ENCODE measurements around the gene BTAF1. TPM values are rescaled to one million over a fixed set of nuclear protein-coding genes. Genes with fewer than 3 reads are reported as not detected.
A peak's percentile ranks its signal among the peaks of the same experiment; 100 is the strongest.

The BTAF1 gene
- total RNA-seq, 1 experiment from 2014 or later, result 42.5 TPM

- Histone ChIP-seq H3K4me3 (replicated peaks in 1 of 2; ENCODE audit: low read depth in 1 of 2, low read length in 2 of 2) (peak overlapping the region in 1 of 2 experiments; percentile 12; a peak in 1 of 4 replicates), H4K20me1 (ENCODE audit: insufficient read depth) (no peaks in the 10 kb centered on the region), H3K27ac (ENCODE audit: low read depth, low read length) (no peak overlapping the region), H3K4me2 (ENCODE audit: low read length) (peak overlapping the region; percentile 66), H3K36me3 (ENCODE audit: control insufficient read depth in 1 of 2, insufficient read depth in 2 of 2, low read length in 2 of 2) (no peaks in the 10 kb centered on the region), H3K9me2 (ENCODE audit: insufficient read depth) (no peaks in the 10 kb centered on the region), H3K27me3 (ENCODE audit: insufficient read depth, low read length) (no peaks in the 10 kb centered on the region), H3K4me1 (ENCODE audit: control insufficient read depth in 1 of 2, insufficient read depth in 2 of 2, low read length in 2 of 2) (peaks cover 13 to 15% of the 10 kb centered on the region in 2 experiments), H2AFZ (ENCODE audit: low read depth, low read length, poor library complexity, severe bottlenecking) (peak overlapping the region; percentile 87), H3K79me2 (ENCODE audit: insufficient read depth, low read length) (no peaks in the 10 kb centered on the region), H3K9ac (ENCODE audit: low read length) (0 out of 2 replicates have a peak overlapping the region, but pooled peaks have one; percentile 21), H3K9me3 (ENCODE audit: control insufficient read depth in 1 of 2, insufficient read depth in 1 of 2, low read depth in 1 of 2, low read length in 2 of 2) (no peaks in the 10 kb centered on the region)
- BruUV-seq (replicated peaks), result no TSS peak
- ATAC-seq (peak; percentile 88), DNase-seq (ENCODE audit: low read depth, low spot score) (peak; percentile 42)
- TF ChIP-seq TCF7L2 (IDR thresholded peaks at IDR 0.05; ENCODE audit: borderline replicate concordance, extremely low read depth, insufficient read depth, insufficient read length) (peak; percentile 8), POLR2A (IDR thresholded peaks at IDR 0.05; ENCODE audit: borderline replicate concordance, extremely low read depth, insufficient read depth, insufficient read length) (no peak), EGR1 (IDR thresholded peaks at IDR 0.05; ENCODE audit: low read depth) (no peak), ATF3 (IDR thresholded peaks at IDR 0.05) (no peak), FOSL1 (IDR thresholded peaks at IDR 0.05; ENCODE audit: low read depth) (peak; percentile 95), YY1 (IDR thresholded peaks at IDR 0.05; ENCODE audit: extremely low read depth, insufficient replicate concordance, low read depth, low read length) (no peak), EZH2 (IDR thresholded peaks at IDR 0.05) (no peak), CTCF (IDR thresholded peaks at IDR 0.05 in 2 of 3, conservative IDR thresholded peaks at IDR 0.05 in 1 of 3; ENCODE audit: borderline replicate concordance in 1 of 3, insufficient read depth in 1 of 3, low read depth in 2 of 3, low read length in 2 of 3) (no peak), SP1 (IDR thresholded peaks at IDR 0.05; ENCODE audit: low read depth) (peak; percentile 46), RAD21 (IDR thresholded peaks at IDR 0.05; ENCODE audit: low read depth) (no peak), CEBPB (IDR thresholded peaks at IDR 0.05; ENCODE audit: low read depth) (peak; percentile 91), JUND (IDR thresholded peaks at IDR 0.05) (peak; percentile 88), MAX (IDR thresholded peaks at IDR 0.05) (peak; percentile 38; the same call in 1 of the 2 replicates), CBX3 (IDR thresholded peaks at IDR 0.05; ENCODE audit: low read depth) (peak; percentile 60; the same call in 1 of the 2 replicates), SRF (IDR thresholded peaks at IDR 0.05; ENCODE audit: low read depth) (0 out of 2 replicates have a peak, but pooled peaks have one; percentile 42)
- ChIA-PET POLR2A (no interaction called here), CTCF (no interaction called here), RAD21 (ENCODE audit: low non-redundant PET in 1 of 2, low total read pairs in 2 of 2, uncharacterized antibody in 2 of 2, unreplicated experiment in 2 of 2) (no interaction called here)
- intact Hi-C loops (cut with micrococcal nuclease), result no loop called here
Measured at GRCh38 chr10:91901784-91902677, 21.5 kb upstream of the BTAF1 start.
